OCI-M2 (cell line): ENCODE data around the gene PFKFB4.
"Not testable (repeated sequence)": the region's sequence is repeated elsewhere in the genome, so short reads cannot be mapped to it uniquely, and the experiment has no call there.

Experiments
- DNase-seq: peaks from one replicate; lab custom pipeline; 2025; ENCODE audit not compliant: unreplicated experiment; lab: John Stamatoyannopoulos, UW

Gene PFKFB4

GRCh38 chr3:48535578-48535977 lies 21.0 kb downstream of the PFKFB4 start:
- DNase-seq = no peak

- no peak for DNase-seq
These were observed 23.6 kb downstream of the PFKFB4 start for GRCh38 chr3:48532977-48533337.

GRCh38 chr3:48532271-48532976 lies 24.2 kb downstream of the PFKFB4 start:
- DNase-seq = no peak

- not testable (repeated sequence) for DNase-seq
These were observed 25.9 kb downstream of the PFKFB4 start for GRCh38 chr3:48530701-48531100.

GRCh38 chr3:48528754-48529153 lies 27.8 kb downstream of the PFKFB4 start:
- no peak for DNase-seq

- no peak for DNase-seq
These were observed 28.6 kb downstream of the PFKFB4 start for GRCh38 chr3:48528048-48528447.

- no peak for DNase-seq
These were observed 31.6 kb downstream of the PFKFB4 start for GRCh38 chr3:48524970-48525369.

- no peak for DNase-seq
These were observed 35.0 kb downstream of the PFKFB4 start for GRCh38 chr3:48521635-48522034.

GRCh38 chr3:48519277-48519643 lies 37.3 kb downstream of the PFKFB4 start:
- no peak for DNase-seq

GRCh38 chr3:48518638-48519276 lies 37.8 kb downstream of the PFKFB4 start:
- no peak for DNase-seq

GRCh38 chr3:48518069-48518468 lies 38.5 kb downstream of the PFKFB4 start:
- DNase-seq = no peak

GRCh38 chr3:48516571-48516970 lies 40.0 kb downstream of the PFKFB4 start:
- no peak for DNase-seq

- DNase-seq = no peak
These were observed 42.0 kb downstream of the PFKFB4 start for GRCh38 chr3:48514431-48515227.

GRCh38 chr3:48511551-48511950 lies 45.1 kb downstream of the PFKFB4 start:
- DNase-seq = no peak

GRCh38 chr3:48507256-48508061 lies 49.1 kb downstream of the PFKFB4 start:
- no peak for DNase-seq

GRCh38 chr3:48505968-48506504 lies 50.6 kb downstream of the PFKFB4 start:
- no peak for DNase-seq

- DNase-seq = no peak
These were observed 51.5 kb downstream of the PFKFB4 start for GRCh38 chr3:48505146-48505545.

GRCh38 chr3:48504051-48504946 lies 52.3 kb downstream of the PFKFB4 start, which contains the start of gene SHISA5:
SHISA5 (minus strand) TSS chr3:48504174; CDS start chr3:48504094, 80 bp downstream.
- no peak for DNase-seq

GRCh38 chr3:48503401-48504050 lies 53.1 kb downstream of the PFKFB4 start:
- DNase-seq = no peak
